Psoas muscle (tissue), 8 donors: Measurements from ENCODE around the gene GH2. TPM values are rescaled to one million over a fixed set of nuclear protein-coding genes. Genes with fewer than 3 reads are reported as not detected.
A peak's percentile ranks its signal among the peaks of the same experiment; 100 is the strongest.
"Not testable (repeated sequence)": the region's sequence is repeated elsewhere in the genome, so short reads cannot be mapped to it uniquely, and the experiment has no call there.

Experiments
- ATAC-seq, 4 donors: fragments of 200-7000 bp; cut with Tn5 transposase; one replicate each; pipeline ENCODE4 v1.9.1; 2020; ENCODE audit warnings: moderate library complexity in 3 of 4, mild to moderate bottlenecking in 2 of 4
- DNase-seq, 2 donors: peaks; one replicate each; pipeline ENCODE4 v3.0.0-alpha.2; 2020
- H3K27ac ChIP-seq: fragments of 200-600 bp; one replicate; pipeline ENCODE4 v1.8.0; 2022
- H3K27me3 ChIP-seq, 3 donors: fragments of 200-600 bp in 1 of 3; one replicate each; pipeline versions ENCODE4 v1.6.1 to v1.8.0; 2013 to 2022; ENCODE audit warnings: low read length in 2 of 3, mild to moderate bottlenecking in 2 of 3, moderate library complexity in 1 of 3; ENCODE audit not compliant: insufficient read depth in 3 of 3
- H3K36me3 ChIP-seq, 2 donors: fragments of 200-600 bp in 1 of 2; one replicate each; pipeline versions ENCODE4 v1.6.1 to v1.8.0; 2013 to 2022; ENCODE audit warnings: low read depth in 1 of 2, mild to moderate bottlenecking in 1 of 2, moderate library complexity in 1 of 2; ENCODE audit not compliant: insufficient read depth in 1 of 2
- H3K4me1 ChIP-seq: fragments of 200-600 bp; one replicate; pipeline ENCODE4 v1.8.0; 2022
- H3K4me3 ChIP-seq: fragments of 200-600 bp; one replicate; pipeline ENCODE4 v1.8.0; 2022; ENCODE audit warnings: mild to moderate bottlenecking
- H3K9me3 ChIP-seq: fragments of 200-600 bp; one replicate; pipeline ENCODE4 v1.8.0; 2022
- WGBS, 3 donors: extraction: QIAGEN DNeasy Blood & Tissue Kit; methylation state at CpG; one replicate each; pipeline versions ENCODE4 v1.1.6 to v1.1.7; 2013; 5-methylcytosine and 5-hydroxymethylcytosine counted together
- intact Hi-C, 2 donors: fragments of 100-400 bp; cut with DNase I; formaldehyde crosslinking; loops; one replicate each; pipeline versions ENCODE4 v1.11.0 to v1.14.2; 2022
- polyA plus RNA-seq, 3 donors: library from polyadenylated mRNA; stranded (reverse); fragments of 200-250 nt; gene quantifications; one replicate each; pipeline ENCODE4 v1.2.3, GENCODE V29; 2013
- total RNA-seq, 4 donors: library from RNA; stranded (reverse); fragmentation: NEBNext Ultra II Directional in 2 of 4; extraction: Animal tissue kit (Norgen Biotek cat#: 25700) in 2 of 4; gene quantifications; one replicate each; pipeline versions ENCODE4 v1.2.1 to v1.2.4, GENCODE V29; 2021 to 2023
- TF ChIP-seq, protein P1 (sequence below): fragments of 200-600 bp; IDR thresholded peaks from one replicate; pipeline ENCODE4 v1.8.0; 2022; ENCODE audit warnings: antibody characterized with exemption
- donor health status: healthy with polysubstance abuse.
- donor health status: DM: no; HTN: no; CAD: no; lungs with moderate emphysema.
- donor health status: Bipolar disorder and iron deficiency.
- donor health status: healthy.
- donor health status: DM: yes; HTN: yes; CAD: no.
- donor health status: DM: no; HTN: no; CAD: no.
- donor health status: DM: no; HTN: no; CAD: no.
- donor health status: DM: yes; HTN: yes; CAD: no.

GH2 gene
- total and polyA plus RNA-seq, 7 donors: not detected

- H3K4me1 ChIP-seq, H3K36me3 ChIP-seq, H3K27ac ChIP-seq, ATAC-seq, H3K27me3 ChIP-seq, H3K4me3 ChIP-seq, intact Hi-C loops, H3K9me3 ChIP-seq, DNase-seq: not testable (repeated sequence)
- WGBS, 3 donors: 54 to 59% (median 55%) methylated on average over 11 of the region's 11 CpGs
Measured at GRCh38 chr17:63892316-63893037, 10.7 kb upstream of the GH2 start.

- peak; percentile 57 to 72 (median 68) for ATAC-seq
- DNase-seq, intact Hi-C loops, H3K27me3 ChIP-seq, H3K4me3 ChIP-seq, H3K4me1 ChIP-seq, H3K36me3 ChIP-seq, H3K9me3 ChIP-seq, H3K27ac ChIP-seq: not testable (repeated sequence)
- TF ChIP-seq, protein P1, sequence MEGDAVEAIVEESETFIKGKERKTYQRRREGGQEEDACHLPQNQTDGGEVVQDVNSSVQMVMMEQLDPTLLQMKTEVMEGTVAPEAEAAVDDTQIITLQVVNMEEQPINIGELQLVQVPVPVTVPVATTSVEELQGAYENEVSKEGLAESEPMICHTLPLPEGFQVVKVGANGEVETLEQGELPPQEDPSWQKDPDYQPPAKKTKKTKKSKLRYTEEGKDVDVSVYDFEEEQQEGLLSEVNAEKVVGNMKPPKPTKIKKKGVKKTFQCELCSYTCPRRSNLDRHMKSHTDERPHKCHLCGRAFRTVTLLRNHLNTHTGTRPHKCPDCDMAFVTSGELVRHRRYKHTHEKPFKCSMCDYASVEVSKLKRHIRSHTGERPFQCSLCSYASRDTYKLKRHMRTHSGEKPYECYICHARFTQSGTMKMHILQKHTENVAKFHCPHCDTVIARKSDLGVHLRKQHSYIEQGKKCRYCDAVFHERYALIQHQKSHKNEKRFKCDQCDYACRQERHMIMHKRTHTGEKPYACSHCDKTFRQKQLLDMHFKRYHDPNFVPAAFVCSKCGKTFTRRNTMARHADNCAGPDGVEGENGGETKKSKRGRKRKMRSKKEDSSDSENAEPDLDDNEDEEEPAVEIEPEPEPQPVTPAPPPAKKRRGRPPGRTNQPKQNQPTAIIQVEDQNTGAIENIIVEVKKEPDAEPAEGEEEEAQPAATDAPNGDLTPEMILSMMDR: peak; percentile 24
- WGBS, 3 donors: 28 to 29% (median 28%) methylated on average over 13 of the region's 13 CpGs
Measured at GRCh38 chr17:63889026-63889848, 7.5 kb upstream of the GH2 start.

- H3K27me3 ChIP-seq, H3K27ac ChIP-seq, intact Hi-C loops, H3K4me3 ChIP-seq, H3K9me3 ChIP-seq, H3K36me3 ChIP-seq, DNase-seq, H3K4me1 ChIP-seq: not testable (repeated sequence)
- peak; percentile 20 to 66 (median 54) for ATAC-seq
- 38 to 58% (median 41%) methylated on average over 9 to 11 of the region's 11 CpGs for WGBS, 3 donors
Measured at GRCh38 chr17:63885119-63885518, 3.4 kb upstream of the GH2 start.

DNA sequence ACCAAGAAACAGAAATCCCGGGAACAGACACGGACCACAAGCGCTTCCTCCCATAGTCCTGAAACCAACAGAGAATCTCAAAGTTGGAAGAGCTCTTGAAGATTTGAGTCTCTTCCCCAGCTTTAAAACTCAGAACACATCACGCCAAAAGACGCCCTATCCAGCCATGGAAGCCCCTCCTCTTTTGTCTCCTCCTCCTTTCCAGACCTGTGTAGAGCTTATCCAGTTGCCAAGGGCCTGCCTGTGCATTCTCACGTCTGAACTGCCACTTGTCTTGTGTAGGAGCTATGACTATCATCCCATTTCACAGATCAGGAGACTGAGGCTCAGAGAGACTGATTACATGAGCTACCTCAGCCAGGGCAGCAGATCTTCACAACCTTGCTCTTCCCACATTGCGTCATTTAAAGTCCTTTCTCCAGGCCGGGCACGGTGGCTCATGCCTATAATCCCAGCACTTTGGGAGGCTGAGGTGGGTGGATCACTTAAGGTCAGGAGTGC, 932 bp upstream of the GH2 start:
- DNase-seq, H3K4me1 ChIP-seq, H3K4me3 ChIP-seq, H3K27me3 ChIP-seq, ATAC-seq, H3K36me3 ChIP-seq, H3K27ac ChIP-seq, intact Hi-C loops, H3K9me3 ChIP-seq: not testable (repeated sequence)
- 76 to 81% (median 79%) methylated on average over 9 of the region's 9 CpGs for WGBS, 3 donors

GRCh38 chr17:63881337-63881736, 407 bp downstream of the GH2 start:
- H3K27me3 ChIP-seq, intact Hi-C loops, H3K4me1 ChIP-seq, H3K27ac ChIP-seq, H3K9me3 ChIP-seq, DNase-seq, H3K36me3 ChIP-seq, H3K4me3 ChIP-seq: not testable (repeated sequence)
- peak in 3 of 4 donors; percentile 11 to 50 (median 31) for ATAC-seq
- WGBS, 3 donors: 50 to 57% (median 55%) methylated on average over 10 to 11 of the region's 11 CpGs

DNA sequence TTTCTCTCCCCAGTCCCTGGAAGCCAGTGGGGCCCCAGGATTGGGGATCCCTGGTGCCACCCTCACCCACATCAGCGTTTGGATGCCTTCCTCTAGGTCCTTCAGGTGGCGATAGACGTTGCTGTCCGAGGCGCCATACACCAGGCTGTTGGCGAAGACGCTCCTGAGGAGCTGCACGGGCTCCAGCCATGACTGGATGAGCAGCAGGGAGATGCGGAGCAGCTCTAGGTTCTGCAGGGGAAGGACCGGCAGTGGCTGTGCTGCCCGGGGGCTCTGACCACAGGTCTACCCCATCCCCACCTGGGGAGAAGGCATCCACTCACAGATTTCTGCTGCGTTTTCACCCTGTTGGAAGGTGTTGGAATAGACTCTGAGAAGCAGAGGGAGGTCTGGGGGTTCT, 1.0 kb downstream of the GH2 start:
- WGBS, 3 donors: 83 to 84% (median 84%) methylated on average over 12 of the region's 12 CpGs
- Histone ChIP-seq H3K4me1 (peaks cover 3% of the 10 kb centered on the region), H3K9me3 (no peaks in the 10 kb centered on the region), H3K27ac (no peak overlapping the region), H3K36me3 (no peaks in the 10 kb centered on the region), H3K27me3 (no peaks in the 10 kb centered on the region), H3K4me3 (no peak overlapping the region)
- DNase-seq (no peak), ATAC-seq (no peak)
- TF ChIP-seq, protein P1: no peak
- intact Hi-C loops: no loop called here

- H3K4me1 ChIP-seq, H3K9me3 ChIP-seq, H3K27me3 ChIP-seq, H3K36me3 ChIP-seq, H3K27ac ChIP-seq, intact Hi-C loops, ATAC-seq, H3K4me3 ChIP-seq, DNase-seq: not testable (repeated sequence)
- 85 to 89% (median 87%) methylated on average over 9 of the region's 9 CpGs for WGBS, 3 donors
Measured at GRCh38 chr17:63878413-63878812, 3.3 kb downstream of the GH2 start.

- H3K27ac ChIP-seq, DNase-seq, H3K4me1 ChIP-seq, H3K27me3 ChIP-seq, ATAC-seq, H3K36me3 ChIP-seq, H3K9me3 ChIP-seq, H3K4me3 ChIP-seq, intact Hi-C loops: not testable (repeated sequence)
- WGBS, 3 donors: 78 to 85% (median 82%) methylated on average over 6 of the region's 6 CpGs
Measured at GRCh38 chr17:63874693-63875092, 7.1 kb downstream of the GH2 start.

GRCh38 chr17:63874061-63874626, 7.6 kb downstream of the GH2 start:
- H3K27me3 ChIP-seq, H3K4me3 ChIP-seq, intact Hi-C loops, H3K9me3 ChIP-seq, H3K36me3 ChIP-seq, ATAC-seq, DNase-seq, H3K27ac ChIP-seq, H3K4me1 ChIP-seq: not testable (repeated sequence)
- 76 to 85% (median 81%) methylated on average over 4 to 6 of the region's 8 CpGs for WGBS, 3 donors
